ENCODE measurements around the gene DGKI. TPM values are rescaled to one million over a fixed set of nuclear protein-coding genes. Genes with fewer than 3 reads are reported as not detected.

DGKI gene
- total and polyA plus RNA-seq, 2 donors (not counting 1 experiment from before 2014, with no cell fraction given): not detected

DNA sequence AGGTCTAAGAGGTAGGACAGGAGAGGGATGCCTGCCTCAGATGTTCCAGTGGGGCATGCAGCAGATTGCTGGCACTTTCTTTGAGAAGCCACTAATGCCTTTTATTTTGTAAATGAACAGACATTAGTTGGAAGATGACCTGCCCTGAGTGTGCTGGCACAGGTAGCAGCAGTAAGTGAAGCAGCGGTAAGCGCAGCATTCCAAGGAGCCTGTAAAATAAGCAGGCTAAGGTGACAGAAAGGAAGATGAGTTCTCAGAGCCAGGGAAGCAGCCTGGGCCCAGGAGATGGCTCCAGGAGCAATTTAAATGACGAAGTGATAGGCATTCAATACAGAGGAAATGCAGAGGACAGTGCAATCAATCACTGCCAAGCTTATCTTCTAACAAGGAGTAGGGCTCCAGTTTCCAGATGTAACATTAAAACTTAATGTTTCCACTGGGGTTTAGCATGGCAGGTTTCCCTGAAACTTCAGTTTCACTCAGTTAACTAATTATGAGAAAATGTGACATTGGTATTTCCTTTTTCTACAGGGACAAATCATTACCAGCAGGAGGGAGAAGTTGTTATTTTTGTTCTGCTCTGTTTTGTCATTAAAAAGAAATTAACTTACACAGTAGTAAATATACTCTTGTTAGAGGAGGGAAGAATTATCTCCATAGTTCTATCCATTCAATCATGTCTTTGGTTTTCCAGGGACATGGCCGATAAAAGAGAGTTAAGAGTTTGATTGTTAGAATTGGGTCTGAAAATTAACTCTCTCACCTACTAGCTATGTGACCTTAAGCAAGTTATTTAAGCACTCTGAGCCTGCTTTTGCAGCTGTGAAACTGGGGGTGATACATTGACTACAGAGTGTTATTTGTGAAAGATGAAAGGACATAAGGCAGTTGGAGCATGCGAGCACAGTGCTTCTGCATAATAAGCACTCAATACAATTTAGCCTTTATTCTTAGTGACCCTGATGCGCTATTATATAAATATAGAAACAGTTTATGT, 406.6 kb downstream of the DGKI start:
- Histone ChIP-seq H3K9me3 (ENCODE audit: control extremely low read depth in 1 of 3, control insufficient read depth in 2 of 3, insufficient read depth in 1 of 3, low read length in 2 of 3) (no peaks in the 10 kb centered on the region), H3K9ac (ENCODE audit: low read length) (no peak overlapping the region), H3K4me2 (replicated peaks; ENCODE audit: low read depth, low read length, poor library complexity, severe bottlenecking) (no peak overlapping the region), H3K36me3 (replicated peaks in 1 of 2; ENCODE audit: control extremely low read depth in 1 of 2, control insufficient read depth in 1 of 2, extremely low read depth in 1 of 2, insufficient read depth in 2 of 2, low read length in 1 of 2) (no peaks in the 10 kb centered on the region), H3K79me2 (ENCODE audit: control insufficient read depth, insufficient read depth, low read length) (no peaks in the 10 kb centered on the region), H3K27me3 (replicated peaks in 1 of 4; ENCODE audit: control extremely low read depth in 1 of 4, control insufficient read depth in 3 of 4, insufficient read depth in 4 of 4, low read length in 3 of 4) (no peaks in the 10 kb centered on the region), H2AFZ (ENCODE audit: insufficient read depth, low read depth, low read length, poor library complexity, severe bottlenecking) (no peak overlapping the region), H3K4me3 (ENCODE audit: control extremely low read depth in 1 of 5, extremely low read depth in 1 of 5, insufficient read depth in 1 of 5, low read depth in 2 of 5, low read length in 4 of 5) (no peak overlapping the region), H3K27ac (ENCODE audit: low read length in 2 of 2) (no peak overlapping the region), H3K4me1 (ENCODE audit: control insufficient read depth in 2 of 2, insufficient read depth in 2 of 2, low read length in 2 of 2) (no peaks in the 10 kb centered on the region), H4K20me1 (ENCODE audit: control insufficient read depth, insufficient read depth, low read length, poor library complexity, severe bottlenecking) (no peaks in the 10 kb centered on the region)
- Mint-ChIP-seq H3K4me1 (no peaks in the 10 kb centered on the region), H3K27ac (no peak overlapping the region), H3K9me3 (ENCODE audit: insufficient read depth) (no peaks in the 10 kb centered on the region), H3K4me3 (no peak overlapping the region), H3K27me3 (no peaks in the 10 kb centered on the region)
- DNase-seq (no peak), ATAC-seq (ENCODE audit: low read depth) (no peak)
- ChIA-PET POLR2A (no interaction called here), CTCF (interaction anchor here (3.2 kb wide), 1 partner anchor 14 kb away, joined by 7 read pairs; no protein-coding TSS in a partner anchor)
- TF ChIP-seq, protein P1, sequence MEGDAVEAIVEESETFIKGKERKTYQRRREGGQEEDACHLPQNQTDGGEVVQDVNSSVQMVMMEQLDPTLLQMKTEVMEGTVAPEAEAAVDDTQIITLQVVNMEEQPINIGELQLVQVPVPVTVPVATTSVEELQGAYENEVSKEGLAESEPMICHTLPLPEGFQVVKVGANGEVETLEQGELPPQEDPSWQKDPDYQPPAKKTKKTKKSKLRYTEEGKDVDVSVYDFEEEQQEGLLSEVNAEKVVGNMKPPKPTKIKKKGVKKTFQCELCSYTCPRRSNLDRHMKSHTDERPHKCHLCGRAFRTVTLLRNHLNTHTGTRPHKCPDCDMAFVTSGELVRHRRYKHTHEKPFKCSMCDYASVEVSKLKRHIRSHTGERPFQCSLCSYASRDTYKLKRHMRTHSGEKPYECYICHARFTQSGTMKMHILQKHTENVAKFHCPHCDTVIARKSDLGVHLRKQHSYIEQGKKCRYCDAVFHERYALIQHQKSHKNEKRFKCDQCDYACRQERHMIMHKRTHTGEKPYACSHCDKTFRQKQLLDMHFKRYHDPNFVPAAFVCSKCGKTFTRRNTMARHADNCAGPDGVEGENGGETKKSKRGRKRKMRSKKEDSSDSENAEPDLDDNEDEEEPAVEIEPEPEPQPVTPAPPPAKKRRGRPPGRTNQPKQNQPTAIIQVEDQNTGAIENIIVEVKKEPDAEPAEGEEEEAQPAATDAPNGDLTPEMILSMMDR (IDR thresholded peaks at IDR 0.05): no peak
- TF ChIP-seq EZH2 (IDR thresholded peaks at IDR 0.05; ENCODE audit: borderline replicate concordance, insufficient read depth, low read depth, low read length, poor library complexity, severe bottlenecking): no peak
- intact Hi-C loops (cut with micrococcal nuclease): no loop called here
- 79% methylated on average over 3 of the region's 6 CpGs for WGBS (ENCODE audit: insufficient coverage)

DNA sequence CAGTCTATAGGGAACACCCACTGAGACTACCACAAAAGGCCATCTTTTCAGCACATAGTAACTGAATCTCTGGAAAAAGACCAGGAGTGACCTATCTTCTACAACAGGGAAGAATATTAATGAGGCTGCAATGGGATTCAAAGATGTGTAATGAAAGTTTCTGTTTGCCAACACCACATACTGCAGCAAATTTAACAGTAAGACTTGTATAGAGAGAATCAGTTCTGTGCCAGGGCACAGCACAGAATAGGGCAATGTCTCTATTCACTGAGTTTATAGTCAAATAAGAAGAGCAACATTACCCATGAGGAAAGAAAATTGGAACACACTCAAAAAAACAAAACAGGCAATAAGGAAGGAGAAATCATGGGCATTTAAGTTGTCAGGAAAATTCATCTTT, 411.8 kb downstream of the DGKI start:
- no peaks in the 10 kb centered on the region for H3K4me1 Mint-ChIP-seq
- Histone ChIP-seq H3K9me3 (ENCODE audit: control extremely low read depth in 1 of 3, control insufficient read depth in 2 of 3, insufficient read depth in 1 of 3, low read length in 2 of 3) (no peaks in the 10 kb centered on the region), H3K4me2 (replicated peaks; ENCODE audit: low read depth, low read length, poor library complexity, severe bottlenecking) (no peak overlapping the region)

More for the DNA sequence above, 411.8 kb downstream of the DGKI start:
- Histone ChIP-seq H3K9ac (ENCODE audit: low read length) (no peak overlapping the region), H3K36me3 (replicated peaks in 1 of 2; ENCODE audit: control extremely low read depth in 1 of 2, control insufficient read depth in 1 of 2, extremely low read depth in 1 of 2, insufficient read depth in 2 of 2, low read length in 1 of 2) (no peaks in the 10 kb centered on the region), H3K4me3 (ENCODE audit: control extremely low read depth in 1 of 5, extremely low read depth in 1 of 5, insufficient read depth in 1 of 5, low read depth in 2 of 5, low read length in 4 of 5) (no peak overlapping the region), H3K27ac (ENCODE audit: low read length in 2 of 2) (no peak overlapping the region), H3K79me2 (ENCODE audit: control insufficient read depth, insufficient read depth, low read length) (no peaks in the 10 kb centered on the region), H3K4me1 (ENCODE audit: control insufficient read depth in 2 of 2, insufficient read depth in 2 of 2, low read length in 2 of 2) (no peaks in the 10 kb centered on the region), H3K27me3 (replicated peaks in 1 of 4; ENCODE audit: control extremely low read depth in 1 of 4, control insufficient read depth in 3 of 4, insufficient read depth in 4 of 4, low read length in 3 of 4) (no peaks in the 10 kb centered on the region), H4K20me1 (ENCODE audit: control insufficient read depth, insufficient read depth, low read length, poor library complexity, severe bottlenecking) (no peaks in the 10 kb centered on the region), H2AFZ (ENCODE audit: insufficient read depth, low read depth, low read length, poor library complexity, severe bottlenecking) (no peak overlapping the region)
- TF ChIP-seq, protein P1 (IDR thresholded peaks at IDR 0.05): no peak
- no peak for TF ChIP-seq EZH2 (IDR thresholded peaks at IDR 0.05; ENCODE audit: borderline replicate concordance, insufficient read depth, low read depth, low read length, poor library complexity, severe bottlenecking)
- no peak overlapping the region for H3K27ac Mint-ChIP-seq
- H3K27me3 Mint-ChIP-seq: no peaks in the 10 kb centered on the region
- intact Hi-C loops (cut with micrococcal nuclease): no loop called here
- peaks cover 5% of the 10 kb centered on the region for H3K9me3 Mint-ChIP-seq (ENCODE audit: insufficient read depth)
- CTCF ChIA-PET: no interaction called here
- ATAC-seq (ENCODE audit: low read depth) (no peak), DNase-seq (no peak)
- POLR2A ChIA-PET: no interaction called here
- H3K4me3 Mint-ChIP-seq: no peak overlapping the region

All from B cell (primary cell).